Measurements from ENCODE around the gene CNPY4.
"Not testable (repeated sequence)": the region's sequence is repeated elsewhere in the genome, so short reads cannot be mapped to it uniquely, and the experiment has no call there.

The CNPY4 gene

DNA sequence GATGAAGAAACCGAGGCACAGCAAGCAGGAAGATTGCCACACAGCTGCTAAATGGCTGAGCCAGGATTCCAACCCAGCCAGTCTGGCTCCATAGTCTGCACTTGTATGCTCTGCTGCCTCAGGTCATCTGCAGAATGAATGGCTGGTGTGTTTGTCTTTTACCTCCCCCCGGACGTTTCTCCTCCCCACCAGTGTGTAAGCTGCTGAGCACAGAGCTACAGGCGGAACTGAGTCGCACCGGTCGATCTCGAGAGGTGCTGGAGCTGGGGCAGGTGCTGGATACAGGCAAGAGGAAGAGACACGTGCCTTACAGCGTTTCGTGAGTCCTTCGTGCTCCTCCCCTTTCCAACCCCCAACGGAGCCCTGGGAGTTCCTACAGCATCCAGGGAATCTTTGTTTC is 2.6 kb downstream of the CNPY4 start:
- peak; percentile 92 for DNase-seq

DNA sequence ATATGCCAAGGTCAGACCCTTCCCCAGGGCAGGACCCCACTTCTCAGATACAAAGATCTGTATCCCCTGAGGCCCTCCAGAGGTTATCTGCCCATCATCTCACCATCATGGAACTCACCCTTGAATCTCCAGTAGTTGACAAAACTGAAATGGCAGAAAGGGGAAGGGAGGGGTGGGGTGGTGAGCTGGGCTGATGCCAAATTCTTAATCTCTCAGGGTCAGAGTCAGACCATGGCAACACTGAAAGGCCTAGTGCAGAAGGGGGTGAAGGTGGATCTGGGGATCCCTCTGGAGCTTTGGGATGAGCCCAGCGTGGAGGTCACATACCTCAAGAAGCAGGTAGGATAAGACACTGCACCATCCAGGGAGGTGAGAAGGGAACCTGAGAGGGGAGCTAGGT is 3.1 kb downstream of the CNPY4 start:
- DNase-seq: no peak

DNA sequence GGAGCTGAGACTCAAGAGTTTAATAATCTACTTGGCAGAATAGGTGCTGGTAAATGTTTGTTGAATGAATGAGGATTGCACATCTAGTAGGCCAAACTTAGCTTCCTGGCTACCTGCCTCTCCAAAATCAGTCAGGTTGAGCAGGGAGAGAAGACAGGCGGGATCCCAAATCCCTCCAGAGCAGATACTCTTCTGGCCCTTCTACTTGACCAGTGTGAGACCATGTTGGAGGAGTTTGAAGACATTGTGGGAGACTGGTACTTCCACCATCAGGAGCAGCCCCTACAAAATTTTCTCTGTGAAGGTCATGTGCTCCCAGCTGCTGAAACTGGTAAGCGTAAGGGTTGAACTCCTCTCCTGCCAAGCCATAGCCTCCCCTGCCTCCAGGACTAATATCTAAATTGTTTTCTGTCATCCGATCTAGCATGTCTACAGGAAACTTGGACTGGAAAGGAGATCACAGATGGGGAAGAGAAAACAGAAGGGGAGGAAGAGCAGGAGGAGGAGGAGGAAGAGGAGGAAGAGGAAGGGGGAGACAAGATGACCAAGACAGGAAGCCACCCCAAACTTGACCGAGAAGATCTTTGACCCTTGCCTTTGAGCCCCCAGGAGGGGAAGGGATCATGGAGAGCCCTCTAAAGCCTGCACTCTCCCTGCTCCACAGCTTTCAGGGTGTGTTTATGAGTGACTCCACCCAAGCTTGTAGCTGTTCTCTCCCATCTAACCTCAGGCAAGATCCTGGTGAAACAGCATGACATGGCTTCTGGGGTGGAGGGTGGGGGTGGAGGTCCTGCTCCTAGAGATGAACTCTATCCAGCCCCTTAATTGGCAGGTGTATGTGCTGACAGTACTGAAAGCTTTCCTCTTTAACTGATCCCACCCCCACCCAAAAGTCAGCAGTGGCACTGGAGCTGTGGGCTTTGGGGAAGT is 5.1 kb downstream of the CNPY4 start:
- DNase-seq: no peak

DNA sequence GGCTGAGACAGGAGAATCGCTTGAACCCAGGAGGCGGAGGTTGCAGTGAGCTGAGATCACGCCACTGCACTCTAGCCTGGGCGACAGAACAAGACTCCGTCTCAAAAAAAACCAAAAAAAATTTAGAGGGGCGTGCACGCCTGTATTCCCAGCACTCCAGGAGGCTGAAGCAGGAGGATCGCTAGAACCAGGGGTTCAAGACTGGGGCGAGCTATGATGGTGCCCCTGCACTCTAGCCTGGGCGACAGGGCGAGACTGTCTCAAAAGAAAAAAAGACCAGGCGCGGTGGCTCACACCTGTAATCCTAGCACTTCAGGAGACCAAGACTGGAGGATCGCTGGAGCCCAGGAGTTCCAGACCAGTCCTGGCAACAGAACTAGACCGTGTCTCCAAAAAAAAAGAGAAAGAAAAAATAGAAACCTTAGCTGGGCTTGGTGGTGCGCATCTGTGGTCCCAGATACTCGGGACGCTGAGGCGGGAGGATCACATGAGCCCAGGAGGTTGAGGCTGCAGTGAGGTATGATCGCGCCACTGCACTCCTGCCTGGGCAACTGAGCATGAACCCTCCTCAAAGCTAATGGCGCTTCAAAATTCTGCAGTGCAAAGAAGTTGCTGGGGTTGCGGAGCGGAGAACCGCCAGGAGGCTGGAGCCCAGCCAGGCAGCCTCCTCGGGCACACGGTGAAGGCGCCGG is 7.0 kb downstream of the CNPY4 start:
- no peak for DNase-seq

DNA sequence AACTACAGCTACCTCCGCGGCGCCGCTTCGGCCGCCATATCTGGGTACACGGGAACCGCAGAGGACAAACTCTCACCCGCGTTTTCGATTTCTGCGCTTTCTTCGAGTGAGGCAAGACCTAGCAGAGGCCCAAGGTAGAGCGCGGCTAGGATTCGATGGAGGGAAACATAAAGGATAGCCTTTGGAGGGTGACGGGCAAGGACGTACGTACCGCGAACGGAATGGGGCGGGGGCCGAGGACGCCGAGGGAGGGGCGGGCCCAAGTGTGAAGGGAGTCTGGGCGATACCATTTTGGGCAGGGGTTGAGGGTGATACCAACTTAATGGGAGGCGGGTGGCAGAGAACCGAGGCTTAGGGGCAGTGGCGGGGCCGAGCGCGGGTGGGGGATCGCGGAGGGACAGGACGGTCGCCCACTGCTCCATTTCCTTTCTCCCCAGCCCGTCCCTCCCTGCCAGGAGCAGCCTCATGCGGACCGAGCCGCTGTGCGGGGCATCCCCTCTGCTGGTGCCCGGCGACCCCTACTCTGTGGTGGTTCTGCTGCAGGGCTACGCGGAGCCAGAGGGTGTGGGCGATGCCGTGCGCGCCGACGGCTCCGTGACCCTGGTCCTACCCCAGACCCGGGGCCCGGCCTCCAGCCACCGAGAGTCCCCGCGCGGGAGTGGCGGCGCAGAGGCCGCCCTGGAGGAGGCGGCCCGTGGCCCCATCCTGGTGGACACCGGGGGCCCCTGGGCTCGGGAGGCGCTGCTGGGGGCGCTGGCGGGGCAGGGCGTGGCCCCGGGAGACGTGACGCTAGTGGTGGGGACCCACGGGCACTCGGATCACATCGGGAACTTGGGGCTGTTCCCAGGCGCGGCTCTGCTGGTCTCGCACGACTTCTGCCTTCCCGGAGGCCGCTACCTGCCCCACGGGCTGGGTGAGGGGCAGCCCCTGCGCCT is 7.8 kb downstream of the CNPY4 start, which contains the start of gene MBLAC1:
MBLAC1 (plus strand) TSS at position 37 of the 935 bp plus-strand sequence; CDS start at position 466, 429 bp downstream.
- DNase-seq: peak; percentile 75

DNA sequence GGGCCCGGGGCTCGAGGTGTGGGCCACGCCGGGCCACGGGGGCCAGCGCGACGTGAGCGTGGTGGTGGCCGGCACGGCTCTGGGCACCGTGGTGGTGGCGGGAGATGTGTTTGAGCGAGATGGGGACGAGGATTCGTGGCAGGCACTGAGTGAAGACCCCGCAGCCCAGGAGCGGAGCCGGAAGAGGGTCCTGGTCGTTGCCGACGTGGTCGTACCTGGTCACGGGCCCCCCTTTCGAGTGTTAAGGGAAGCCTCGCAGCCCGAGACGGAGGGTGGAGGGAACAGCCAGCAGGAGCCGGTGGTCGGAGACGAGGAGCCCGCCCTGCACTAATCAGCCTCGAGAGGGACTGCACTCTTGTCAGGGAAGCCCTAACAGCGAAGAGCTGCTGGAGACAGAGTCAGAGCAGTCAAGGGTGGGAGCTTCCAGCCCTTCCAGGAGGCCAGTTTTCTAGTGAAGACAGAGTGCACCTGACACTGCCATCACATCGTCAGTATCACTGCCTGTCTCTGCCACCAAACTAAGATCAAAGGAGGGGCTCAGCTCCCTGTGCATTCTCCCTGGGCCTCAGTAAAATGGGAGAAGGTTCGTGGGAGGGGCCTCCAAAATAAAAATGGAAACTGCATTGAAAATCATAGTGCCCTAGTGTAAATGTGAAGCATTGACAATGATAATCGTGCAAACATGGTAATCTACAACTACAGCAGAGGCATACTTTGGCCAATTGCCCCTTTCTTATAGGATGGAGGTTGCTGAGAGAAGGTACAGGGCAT is 8.6 kb downstream of the CNPY4 start:
- DNase-seq: no peak

DNA sequence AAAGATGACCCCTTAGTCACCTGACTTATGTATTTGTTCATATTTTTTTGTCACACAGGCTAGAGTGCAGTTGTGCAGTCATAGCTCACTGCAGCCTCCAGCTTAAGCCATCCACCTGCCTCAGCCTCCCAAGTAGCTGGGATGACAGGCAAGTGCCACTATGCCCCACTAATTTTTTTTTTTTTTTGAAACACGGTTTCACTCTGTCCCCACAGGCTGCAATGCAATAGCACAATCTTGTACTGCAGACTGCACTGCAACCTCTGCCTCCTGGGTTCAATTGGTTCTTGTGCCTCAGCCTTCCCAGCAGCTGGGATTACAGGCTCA is 9.2 kb downstream of the CNPY4 start:
- DNase-seq: no peak

DNA sequence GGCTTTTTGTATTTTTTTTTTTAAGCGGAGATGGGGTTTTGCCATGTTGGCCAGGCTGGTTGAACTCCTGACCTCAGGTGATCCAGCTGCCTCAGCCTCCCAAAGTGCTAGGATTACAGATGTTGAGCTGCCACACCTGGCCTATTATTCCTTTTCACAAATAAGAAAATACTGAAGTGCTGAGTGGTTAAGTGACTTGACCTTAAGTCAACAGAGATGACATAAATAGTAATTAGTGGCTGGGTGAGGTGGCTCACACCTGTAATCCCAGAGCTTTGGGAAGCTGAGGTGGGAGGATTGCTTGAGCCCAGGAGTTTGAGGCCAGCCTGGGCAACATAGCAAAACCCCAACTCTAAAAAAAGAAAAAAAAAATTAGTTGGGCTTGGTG is 10.8 kb downstream of the CNPY4 start:
- not testable (repeated sequence) for DNase-seq

DNA sequence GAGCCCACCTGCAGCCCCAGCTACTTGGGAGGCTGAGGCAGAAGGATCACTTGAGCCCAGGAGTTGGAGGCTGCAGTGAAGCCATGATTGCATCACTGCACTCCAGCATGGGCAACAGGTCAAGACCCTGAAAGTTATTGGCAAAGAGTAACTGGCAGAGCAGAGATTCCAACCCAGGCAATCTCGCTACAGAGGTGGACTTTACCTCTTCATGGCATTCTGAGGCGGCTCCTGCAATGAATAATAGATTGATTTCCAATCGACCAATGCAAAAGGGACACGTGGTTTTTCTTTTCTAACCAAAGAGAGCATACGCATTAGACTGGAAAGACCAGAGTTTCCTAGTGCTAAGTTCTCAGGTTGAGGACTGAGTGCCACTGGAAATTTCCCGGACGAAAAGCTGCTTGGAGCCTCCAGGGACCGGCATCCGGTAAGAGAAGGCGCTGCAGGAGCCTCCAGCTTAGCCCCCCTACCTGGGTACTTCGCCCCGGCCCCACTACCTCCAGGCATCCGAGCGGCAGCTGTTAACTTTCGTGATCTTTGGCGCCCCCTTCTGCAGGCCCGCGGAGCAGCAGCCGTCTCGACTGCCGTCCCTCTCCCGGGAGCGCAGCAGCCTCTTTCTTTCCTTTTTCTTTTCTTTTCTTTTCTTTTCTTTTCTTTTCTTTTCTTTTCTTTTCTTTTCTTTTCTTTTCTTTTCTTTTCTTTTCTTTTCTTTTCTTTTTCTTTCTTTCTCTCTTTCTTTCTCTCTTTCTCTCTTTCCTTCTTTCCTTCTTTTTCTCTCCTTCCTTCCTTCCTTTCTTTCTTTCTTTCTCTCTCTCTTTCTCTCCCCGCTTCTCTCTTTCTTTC is 11.4 kb downstream of the CNPY4 start:
- DNase-seq: no peak

DNA sequence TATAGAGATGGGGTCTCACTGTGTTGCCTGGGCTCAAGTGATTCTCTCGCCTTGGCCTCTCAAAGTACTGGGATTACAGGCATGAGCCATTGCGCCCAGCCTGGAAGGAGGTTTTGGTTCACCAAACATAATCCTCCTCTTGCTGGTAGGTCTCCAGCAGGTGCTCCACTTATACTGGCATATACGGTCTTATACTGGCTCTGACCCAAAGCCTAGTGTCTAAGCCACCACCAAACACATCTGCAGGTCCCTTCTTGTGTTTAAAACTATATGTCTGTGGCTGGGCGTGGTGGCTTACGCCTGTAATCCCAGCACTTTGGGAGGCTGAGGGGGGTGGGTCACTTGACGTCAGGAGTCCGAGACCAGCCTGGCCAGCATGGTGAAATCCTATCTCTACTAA is 12.7 kb downstream of the CNPY4 start:
- no peak for DNase-seq

DNA sequence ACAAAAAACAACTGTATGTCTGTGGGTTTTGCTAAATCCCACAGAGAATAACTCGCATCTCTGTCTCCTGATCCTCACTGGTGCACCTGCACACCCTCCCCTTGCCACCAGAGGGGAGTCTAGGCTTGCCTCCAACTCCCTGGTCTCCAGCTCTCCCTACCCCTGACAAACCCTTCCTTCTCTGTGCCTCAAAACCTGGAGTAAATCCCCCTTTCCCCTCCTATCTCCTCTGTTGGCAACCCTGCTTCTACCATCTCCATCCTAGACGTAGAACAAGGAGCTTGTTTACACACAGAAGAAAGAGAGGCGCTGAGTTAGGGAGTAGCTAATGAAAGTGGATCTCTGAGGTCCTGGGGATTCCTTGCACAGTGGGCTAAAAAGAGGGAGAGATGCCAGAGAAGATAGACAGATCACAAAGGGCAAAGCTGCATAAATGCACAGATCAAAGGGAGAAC is 13.3 kb downstream of the CNPY4 start:
- peak; percentile 29 for DNase-seq

DNA sequence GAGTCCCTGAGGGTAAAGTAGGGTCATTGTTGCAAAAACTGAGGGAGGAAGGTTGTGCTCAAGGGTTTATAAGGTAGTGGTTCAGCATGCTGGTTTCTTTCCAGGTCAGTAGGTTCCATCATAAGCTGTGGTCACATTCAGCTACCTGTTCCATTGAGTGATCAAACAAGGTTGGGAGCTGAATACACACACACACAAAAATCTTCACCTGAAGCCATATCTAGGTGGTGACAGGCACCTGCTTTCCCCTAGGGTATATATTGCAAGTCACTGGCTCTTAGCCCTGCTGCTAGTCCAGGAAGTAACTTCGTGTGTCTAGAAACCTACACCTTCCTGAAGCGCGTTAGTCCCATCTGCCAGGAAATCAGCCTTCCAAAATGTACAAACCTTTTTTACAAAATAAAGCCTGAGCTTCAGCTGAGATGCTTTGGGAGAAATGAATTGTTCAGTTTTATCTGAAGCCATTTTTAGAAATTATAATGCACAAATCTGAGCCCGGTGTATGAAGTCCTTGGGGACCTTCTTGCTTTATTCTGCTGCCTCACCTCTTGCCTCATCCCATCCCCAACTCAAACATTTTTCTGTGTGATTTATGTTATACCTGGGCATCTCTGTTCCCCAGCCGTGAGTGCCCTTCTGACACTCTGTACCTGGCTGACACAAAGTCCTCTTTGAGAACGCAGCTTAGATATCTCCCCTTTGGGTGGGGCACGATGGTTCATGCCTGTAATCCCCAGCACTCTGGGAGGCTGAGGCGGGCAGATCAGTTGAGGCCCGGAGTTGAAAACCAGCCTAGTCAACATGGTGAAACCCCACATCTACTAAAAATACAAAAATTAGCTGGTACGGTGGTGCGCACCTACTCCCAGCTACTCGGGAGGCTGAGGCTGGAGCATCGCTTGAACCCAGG is 18.7 kb downstream of the CNPY4 start:
- no peak for DNase-seq

DNA sequence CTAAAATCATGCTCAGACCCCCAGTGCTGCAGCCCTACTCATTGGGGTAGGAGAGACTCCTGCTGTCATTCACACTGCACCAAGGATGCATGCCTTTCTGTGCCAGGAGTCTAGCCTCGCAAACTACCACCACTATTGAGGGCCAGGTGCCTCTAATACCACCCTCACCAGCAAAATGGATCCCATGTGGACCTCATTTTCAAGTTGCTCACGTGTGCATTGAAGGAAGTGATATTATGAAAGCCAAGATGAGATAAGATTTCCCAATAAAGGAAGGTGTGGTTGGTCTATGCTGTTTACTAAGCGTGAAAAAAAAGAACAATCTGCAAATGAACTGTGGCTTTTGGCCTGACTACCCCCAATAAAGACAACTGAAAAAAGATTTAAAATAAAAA is 22.1 kb downstream of the CNPY4 start:
- no peak for DNase-seq

DNA sequence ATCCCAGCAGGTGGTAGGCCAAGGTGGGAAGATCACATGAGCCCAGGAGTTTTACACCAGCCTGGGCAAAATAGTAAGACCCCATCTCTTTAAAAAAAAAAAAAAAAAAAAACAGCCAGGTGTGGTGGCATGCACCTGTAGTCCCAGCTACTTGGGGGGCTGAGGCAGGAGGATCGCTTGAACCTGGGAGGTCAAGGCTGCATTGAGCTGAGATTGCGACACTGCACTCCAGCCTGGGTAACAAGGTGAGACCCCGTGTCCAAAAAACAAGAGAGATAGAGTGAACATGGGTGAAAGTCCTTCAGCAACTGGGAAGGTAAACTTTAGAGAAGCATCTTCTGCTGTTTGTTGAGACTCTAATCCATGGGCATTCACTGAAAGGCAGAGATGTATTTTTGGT is 23.0 kb downstream of the CNPY4 start:
- DNase-seq: no peak

DNA sequence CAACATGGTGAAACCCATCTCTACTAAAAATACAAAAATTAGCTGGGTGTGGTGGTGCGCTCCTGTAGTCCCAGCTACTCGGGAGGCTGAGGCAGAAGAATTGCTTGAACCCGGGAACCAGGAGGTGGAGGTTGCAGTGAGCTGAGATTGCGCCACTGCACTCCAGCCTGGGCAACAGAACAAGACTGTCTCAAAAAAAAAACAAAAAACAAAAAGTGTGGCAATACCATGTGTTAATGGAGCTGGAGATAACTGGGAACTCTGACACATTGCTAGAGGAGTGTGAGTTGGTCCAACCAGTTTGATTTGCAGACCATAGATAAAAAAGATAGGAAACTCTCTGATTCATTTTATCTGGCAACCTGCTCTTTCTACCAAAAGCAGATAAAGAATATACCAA is 26.9 kb downstream of the CNPY4 start:
- DNase-seq: not testable (repeated sequence)

DNA sequence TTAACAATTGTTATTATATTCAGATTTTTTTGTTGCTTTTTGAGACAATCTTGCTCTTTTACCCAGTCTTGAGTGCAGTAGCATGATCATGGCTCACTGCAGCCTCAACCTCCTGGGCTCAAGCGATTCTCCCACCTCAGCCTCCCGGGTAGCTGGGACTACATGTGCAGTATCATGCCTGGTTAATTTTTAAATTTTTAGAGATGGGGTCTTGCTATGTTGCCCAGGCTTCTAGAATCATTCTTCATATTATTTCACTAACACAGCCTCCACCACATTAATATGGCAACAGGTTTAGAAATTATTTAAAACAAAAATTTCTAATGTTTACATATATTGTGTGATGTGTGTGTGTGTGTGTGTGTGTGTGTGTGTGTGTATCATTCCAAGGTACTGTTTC is 27.8 kb downstream of the CNPY4 start:
- no peak for DNase-seq

DNA sequence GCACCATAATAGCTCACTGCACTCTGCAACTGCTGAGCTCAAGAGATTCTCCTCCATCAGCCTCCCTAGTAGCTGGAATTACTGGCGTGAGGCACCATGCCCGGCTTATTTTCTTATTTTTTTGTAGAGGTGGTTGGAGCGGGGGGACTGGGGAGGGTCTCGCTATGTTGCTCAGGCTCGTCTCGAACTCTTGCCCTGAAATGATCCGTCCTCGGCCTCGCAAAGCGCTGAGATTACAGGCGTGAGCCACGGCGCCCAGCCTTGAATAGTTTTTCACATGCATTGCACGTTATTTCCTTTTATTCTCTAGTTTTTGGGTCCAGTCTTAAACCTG is 28.8 kb downstream of the CNPY4 start:
- DNase-seq: no peak

DNA sequence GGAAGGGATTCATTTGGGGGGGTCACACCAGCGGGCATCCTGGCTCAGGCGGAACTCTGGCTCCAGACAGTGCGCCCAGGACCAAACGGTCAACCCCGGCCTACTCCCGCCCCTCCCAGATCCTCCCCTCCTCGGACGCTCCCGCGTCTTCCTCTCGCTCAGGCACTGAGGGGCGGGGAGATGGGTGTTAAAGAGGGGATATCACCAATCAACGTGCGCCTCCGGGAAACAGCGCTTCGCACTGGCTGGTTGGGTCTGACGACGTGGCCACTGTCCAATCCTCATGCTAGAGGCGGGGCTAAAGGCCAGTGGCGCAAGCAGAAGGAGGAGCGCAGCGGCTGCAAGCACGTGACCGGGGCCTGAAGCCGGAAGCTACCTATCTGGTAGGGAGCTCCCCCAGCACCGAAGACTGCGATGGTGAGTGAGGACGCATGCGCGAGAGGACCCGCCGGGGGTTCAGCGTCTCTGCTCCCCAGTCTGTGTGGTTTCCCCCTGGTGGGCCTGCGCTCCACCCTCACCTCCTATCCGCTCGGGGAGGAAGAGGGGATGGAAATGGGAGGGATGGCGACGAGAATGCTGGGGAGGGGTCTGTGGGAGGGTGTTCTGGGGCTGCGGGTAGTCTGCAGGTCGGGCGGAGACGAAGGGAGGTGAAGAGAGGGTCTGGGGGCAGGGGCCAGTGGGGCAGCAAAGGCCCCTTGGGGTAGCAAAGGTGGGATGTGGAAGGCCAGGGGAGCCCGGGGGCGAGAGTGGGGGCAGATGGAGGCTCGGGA is 29.3 kb downstream of the CNPY4 start, which contains the start of gene LAMTOR4:
LAMTOR4 (plus strand) TSS at position 360 of the 770 bp plus-strand sequence; CDS start at position 415, 55 bp downstream.
- DNase-seq: peak; percentile 98

DNA sequence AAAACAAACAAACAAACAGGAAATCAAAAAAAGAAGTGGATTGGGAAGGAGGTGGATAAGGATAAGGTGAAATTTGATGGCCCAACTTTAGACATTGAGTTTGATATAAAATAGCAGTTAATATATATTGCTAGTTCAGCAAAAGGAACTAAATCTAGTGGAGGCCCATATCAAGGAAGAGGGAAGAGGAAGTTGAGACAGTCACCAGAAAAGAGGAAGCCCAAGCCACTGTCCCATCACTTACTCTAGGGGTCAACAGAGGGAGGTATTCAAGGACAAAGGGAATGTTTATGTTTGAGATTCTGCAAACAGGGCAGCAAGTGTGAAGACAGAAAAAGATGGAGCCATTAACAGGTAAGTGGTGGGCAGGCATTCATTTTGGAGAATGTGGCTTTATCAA is 33.0 kb downstream of the CNPY4 start:
- DNase-seq: no peak

All from NCI-H187 treated with DMSO at 0.1 percent for 48 hours (cell line).